WERI-Rb-1 (cell line): ENCODE results near the gene GJA1.

Experiments used
- DNase-seq: peaks from one replicate; pipeline ENCODE4 v3.0.0-alpha.2; 2020
- H3K27ac ChIP-seq: fragments of 250-450 bp; sonication (Bioruptor Pico); 2 replicates; pipeline ENCODE4 v1.5.1; 2020; ENCODE audit warnings: mild to moderate bottlenecking, moderate library complexity
- H3K27me3 ChIP-seq: fragments of 250-450 bp; sonication (Bioruptor Pico); 2 replicates; pipeline ENCODE4 v1.5.1; 2021; ENCODE audit warnings: mild to moderate bottlenecking, low read depth, moderate library complexity; ENCODE audit not compliant: insufficient read depth, severe bottlenecking
- H3K36me3 ChIP-seq: fragments of 250-450 bp; sonication (Bioruptor Pico); 2 replicates; pipeline ENCODE4 v1.5.1; 2020; ENCODE audit warnings: mild to moderate bottlenecking, moderate library complexity
- H3K4me3 ChIP-seq: 2 replicates; pipeline ENCODE4 v1.5.1; 2011; ENCODE audit warnings: low read depth, mild to moderate bottlenecking, control low read depth, low read length
- H3K9me3 ChIP-seq: fragments of 250-450 bp; sonication (Bioruptor Pico); 2 replicates; pipeline ENCODE4 v1.5.1; 2021; ENCODE audit warnings: mild to moderate bottlenecking, moderate library complexity; ENCODE audit not compliant: severe bottlenecking
- CTCF ChIP-seq: IDR thresholded peaks from 2 replicates; pipeline ENCODE4 v1.5.1; 2011; ENCODE audit warnings: low read depth, mild to moderate bottlenecking, control low read depth, inconsistent platforms, low read length

The GJA1 gene

GRCh38 chr6:121398127-121398526 lies 37.3 kb upstream of the GJA1 start:
- Histone ChIP-seq H3K27me3 (no peaks in the 10 kb centered on the region), H3K27ac (no peak overlapping the region), H3K9me3 (no peaks in the 10 kb centered on the region), H3K4me3 (no peak overlapping the region), H3K36me3 (no peaks in the 10 kb centered on the region)
- no peak for TF ChIP-seq CTCF
- DNase-seq = no peak

- H3K27ac ChIP-seq = no peak overlapping the region
- no peak overlapping the region for H3K4me3 ChIP-seq
- DNase-seq = no peak
- no peaks in the 10 kb centered on the region for H3K9me3 ChIP-seq
- H3K27me3 ChIP-seq = no peaks in the 10 kb centered on the region
- no peak for TF ChIP-seq CTCF
- H3K36me3 ChIP-seq = no peaks in the 10 kb centered on the region
These were observed 35.5 kb upstream of the GJA1 start for GRCh38 chr6:121399966-121400365.

- H3K9me3 ChIP-seq = no peaks in the 10 kb centered on the region
- H3K36me3 ChIP-seq = no peaks in the 10 kb centered on the region
- H3K27me3 ChIP-seq = no peaks in the 10 kb centered on the region
- H3K4me3 ChIP-seq = no peak overlapping the region
- no peak for DNase-seq
- no peak for TF ChIP-seq CTCF
- no peak overlapping the region for H3K27ac ChIP-seq
These were observed 31.5 kb upstream of the GJA1 start for GRCh38 chr6:121403964-121404363.

GRCh38 chr6:121405306-121405705 lies 30.1 kb upstream of the GJA1 start:
- Histone ChIP-seq H3K9me3 (no peaks in the 10 kb centered on the region), H3K27ac (no peak overlapping the region), H3K36me3 (no peaks in the 10 kb centered on the region), H3K27me3 (no peaks in the 10 kb centered on the region), H3K4me3 (no peak overlapping the region)
- no peak for DNase-seq
- TF ChIP-seq CTCF = no peak

GRCh38 chr6:121408321-121408720 lies 27.1 kb upstream of the GJA1 start:
- TF ChIP-seq CTCF = no peak
- Histone ChIP-seq H3K27ac (no peak overlapping the region), H3K4me3 (no peak overlapping the region), H3K36me3 (no peaks in the 10 kb centered on the region), H3K9me3 (no peaks in the 10 kb centered on the region), H3K27me3 (no peaks in the 10 kb centered on the region)
- no peak for DNase-seq

GRCh38 chr6:121413879-121414278 lies 21.6 kb upstream of the GJA1 start:
- H3K36me3 ChIP-seq = no peaks in the 10 kb centered on the region
- no peak overlapping the region for H3K27ac ChIP-seq
- no peaks in the 10 kb centered on the region for H3K27me3 ChIP-seq
- no peaks in the 10 kb centered on the region for H3K9me3 ChIP-seq
- no peak for DNase-seq
- no peak for TF ChIP-seq CTCF
- no peak overlapping the region for H3K4me3 ChIP-seq
